GDM1 (cell line): ENCODE results near the gene SLC24A2.
"Not testable (repeated sequence)": the region's sequence is repeated elsewhere in the genome, so short reads cannot be mapped to it uniquely, and the experiment has no call there.

ENCODE experiments used
- DNase-seq: peaks from one replicate; lab custom pipeline; 2025; lab: John Stamatoyannopoulos, UW

Gene SLC24A2

GRCh38 chr9:19788614-19789271, at the start of gene SLC24A2:
TSS of gene SLC24A2 (minus strand) at chr9:19789037.
- no peak for DNase-seq

- DNase-seq = not testable (repeated sequence)
Observed at GRCh38 chr9:19833331-19833730, 44.5 kb upstream of the SLC24A2 start.

DNA sequence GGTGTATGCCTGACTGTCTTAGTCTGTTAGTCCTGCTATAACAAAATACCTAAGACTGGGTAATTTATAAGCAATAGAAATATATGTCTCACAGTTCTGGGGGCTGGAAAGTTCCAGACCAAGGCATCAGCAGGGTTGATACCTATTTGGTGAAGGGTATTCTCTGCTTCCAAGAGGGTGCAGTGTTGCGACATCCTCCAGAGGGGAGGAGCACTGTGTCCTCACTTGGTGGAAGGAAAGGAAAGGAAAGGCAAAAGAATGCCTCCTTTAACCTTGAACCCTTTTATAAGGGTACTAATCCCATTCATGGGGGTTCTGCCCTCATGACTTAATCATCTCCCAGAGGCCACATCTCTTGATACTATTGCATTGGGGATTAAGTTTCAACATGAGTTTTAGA, 42.0 kb upstream of the SLC24A2 start:
- no peak for DNase-seq

DNA sequence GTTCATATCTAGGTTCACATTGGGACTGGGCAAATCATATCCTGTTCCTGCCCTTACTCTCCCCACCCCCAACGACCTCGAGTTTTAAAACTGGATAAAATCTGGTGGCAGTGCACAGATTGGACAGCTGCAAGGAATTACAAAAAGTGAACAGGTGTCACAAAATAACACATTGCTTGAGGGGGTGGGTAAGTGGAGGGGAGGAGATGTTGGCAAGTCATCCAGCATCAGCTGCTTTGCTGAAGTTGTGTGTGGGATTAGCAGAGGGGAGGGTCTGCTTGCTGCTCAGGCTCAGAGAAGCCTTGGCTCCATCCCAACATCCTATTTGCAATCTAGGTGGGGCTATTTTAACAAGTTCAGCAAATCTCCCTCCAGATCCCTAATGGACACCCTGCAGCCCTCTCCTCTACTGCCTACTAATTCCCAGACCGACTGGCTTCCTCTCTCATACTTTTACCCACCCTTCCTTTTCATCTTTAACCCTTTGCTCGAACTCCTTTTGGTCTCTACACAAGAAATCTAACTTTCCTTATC, 39.8 kb upstream of the SLC24A2 start:
- no peak for DNase-seq

GRCh38 chr9:19816769-19817168, 27.9 kb upstream of the SLC24A2 start:
- DNase-seq = no peak

GRCh38 chr9:19812194-19812593, 23.4 kb upstream of the SLC24A2 start:
- DNase-seq = no peak

DNA sequence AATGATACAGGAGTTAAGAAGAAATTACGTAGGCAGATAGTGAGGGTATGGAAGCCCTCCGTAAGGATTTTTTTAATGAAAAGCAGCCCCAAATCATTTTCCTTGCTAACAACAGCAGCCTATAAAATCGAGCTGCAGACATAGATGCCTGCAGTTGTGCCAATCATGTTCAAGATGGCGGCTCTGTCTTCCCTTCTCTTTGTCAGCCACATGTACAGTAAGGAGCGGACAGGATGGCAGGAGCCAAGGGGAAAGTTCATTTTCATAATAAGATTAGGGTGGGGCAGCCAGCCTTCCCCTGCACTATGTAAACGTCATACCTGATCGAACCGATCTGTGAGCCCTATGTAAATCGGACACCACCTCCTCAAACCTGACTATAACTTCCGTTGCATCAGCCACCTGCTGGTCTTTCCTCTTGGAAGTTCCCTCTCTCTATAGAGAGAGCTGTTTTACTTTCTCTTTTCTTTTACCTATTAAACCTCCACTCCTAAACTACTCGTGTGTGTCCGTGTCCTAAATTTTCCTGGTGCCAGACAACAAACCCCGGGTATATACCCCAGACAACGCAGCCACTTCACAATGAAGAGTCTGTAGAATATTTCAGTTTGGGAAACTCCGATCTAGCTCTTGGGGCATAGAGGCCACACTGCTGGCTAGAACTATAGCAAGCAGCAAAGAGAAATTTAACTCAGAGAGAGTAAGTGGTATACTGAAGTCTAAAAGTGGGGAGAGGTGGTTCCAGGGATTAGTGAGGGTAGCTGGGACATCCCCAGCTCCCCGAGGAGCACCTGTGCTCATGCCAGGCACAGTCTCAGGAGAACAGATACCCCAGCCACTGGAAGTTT, 20.8 kb upstream of the SLC24A2 start:
- DNase-seq = no peak

DNA sequence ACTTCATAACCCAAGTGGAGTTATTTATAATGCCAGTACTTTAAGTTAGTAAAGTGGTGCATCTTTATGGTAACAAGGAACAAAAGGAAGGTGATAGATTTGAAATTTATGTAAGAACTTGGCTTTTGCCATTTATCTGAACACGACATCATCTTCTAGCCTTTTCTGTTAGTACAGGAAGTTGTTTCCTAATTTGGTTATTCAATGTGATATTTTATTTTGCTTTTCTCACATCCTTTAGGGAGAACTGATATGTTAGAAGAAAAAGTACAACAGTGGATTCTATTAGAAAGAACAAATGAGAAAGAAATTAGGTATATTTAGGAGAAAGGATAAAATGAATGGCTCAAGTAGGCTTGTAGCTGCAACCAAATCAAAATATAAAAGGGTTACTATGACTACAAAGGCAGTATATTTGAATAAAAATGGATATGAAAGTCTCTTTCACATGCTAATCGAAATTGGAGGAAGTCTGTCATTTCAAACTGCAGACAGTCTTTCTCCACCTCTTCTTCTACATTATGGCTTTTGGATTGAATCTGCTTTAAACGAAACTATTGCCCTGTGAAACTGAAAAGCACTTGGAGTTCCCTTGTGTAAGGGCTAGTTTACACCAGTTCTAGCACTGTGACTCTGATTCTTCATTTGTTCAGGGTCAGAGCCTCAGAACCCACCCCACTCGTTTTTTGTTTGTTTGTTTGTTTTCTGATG, 18.5 kb upstream of the SLC24A2 start:
- no peak for DNase-seq

- DNase-seq = no peak
Observed at GRCh38 chr9:19804431-19804830, 15.6 kb upstream of the SLC24A2 start.

DNA sequence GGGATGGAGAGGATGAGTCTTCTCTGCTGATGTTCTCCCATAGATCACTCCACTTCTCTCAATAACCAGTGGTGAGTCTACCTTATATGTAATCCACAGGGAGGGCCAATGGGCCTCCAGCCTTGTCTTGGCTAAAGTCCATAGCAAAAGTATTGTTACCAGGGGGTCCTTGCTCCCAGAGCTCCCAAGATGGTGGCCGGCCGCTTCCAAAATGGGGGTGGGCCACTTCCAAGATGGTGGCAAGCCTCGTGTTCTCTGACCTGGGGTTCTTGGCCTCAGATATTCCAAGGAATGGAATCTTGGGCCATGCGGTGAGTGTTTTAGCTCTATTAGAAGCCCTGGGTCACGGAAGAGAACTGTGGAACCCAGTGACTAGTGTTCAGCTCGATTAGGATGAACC, 12.0 kb upstream of the SLC24A2 start:
- no peak for DNase-seq

DNA sequence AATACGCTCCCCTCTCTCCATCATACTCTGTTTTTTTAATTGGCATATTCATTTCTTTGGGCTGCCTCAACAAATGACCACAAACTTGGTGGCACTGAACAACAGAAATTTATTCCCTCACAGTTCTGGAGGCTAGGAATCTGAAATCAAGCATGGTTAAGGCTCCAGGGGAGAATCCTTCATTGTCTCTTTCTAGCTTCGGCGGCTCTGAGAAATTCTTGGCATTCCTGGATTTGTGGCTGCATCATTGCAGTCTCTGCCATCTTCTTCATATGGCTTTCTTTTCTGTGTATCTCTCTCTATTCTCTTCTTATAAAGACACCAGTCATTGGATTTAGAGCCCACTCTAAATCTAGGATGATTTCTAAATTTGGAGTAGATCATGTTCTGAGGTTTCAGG, 10.9 kb upstream of the SLC24A2 start:
- DNase-seq = no peak

- no peak for DNase-seq
Observed at GRCh38 chr9:19788152-19788551, 685 bp downstream of the SLC24A2 start.

GRCh38 chr9:19787672-19788071, 1.2 kb downstream of the SLC24A2 start:
- DNase-seq = no peak

GRCh38 chr9:19785230-19785629, 3.6 kb downstream of the SLC24A2 start:
- no peak for DNase-seq

- no peak for DNase-seq
Observed at GRCh38 chr9:19784136-19784535, 4.7 kb downstream of the SLC24A2 start.

DNA sequence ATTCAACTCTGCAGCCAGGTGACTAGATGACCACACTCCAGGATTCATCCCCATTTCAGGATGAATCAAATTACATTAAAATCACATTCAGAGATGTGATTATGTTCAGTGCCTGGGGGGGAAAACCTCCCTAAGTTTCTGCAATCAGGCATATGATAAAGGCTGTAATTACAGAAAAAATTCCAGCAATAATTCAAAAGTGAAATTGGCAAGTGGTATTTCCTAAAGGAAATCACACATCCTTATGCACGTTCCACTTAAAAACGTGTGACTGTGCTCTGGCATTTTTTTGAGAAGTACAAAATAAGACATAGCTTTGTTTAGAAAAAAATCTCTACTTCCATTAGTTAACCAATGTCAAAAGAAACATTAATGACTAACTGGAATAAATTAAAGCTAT, 5.3 kb downstream of the SLC24A2 start:
- DNase-seq = no peak

GRCh38 chr9:19782005-19782404, 6.8 kb downstream of the SLC24A2 start:
- DNase-seq = no peak

DNA sequence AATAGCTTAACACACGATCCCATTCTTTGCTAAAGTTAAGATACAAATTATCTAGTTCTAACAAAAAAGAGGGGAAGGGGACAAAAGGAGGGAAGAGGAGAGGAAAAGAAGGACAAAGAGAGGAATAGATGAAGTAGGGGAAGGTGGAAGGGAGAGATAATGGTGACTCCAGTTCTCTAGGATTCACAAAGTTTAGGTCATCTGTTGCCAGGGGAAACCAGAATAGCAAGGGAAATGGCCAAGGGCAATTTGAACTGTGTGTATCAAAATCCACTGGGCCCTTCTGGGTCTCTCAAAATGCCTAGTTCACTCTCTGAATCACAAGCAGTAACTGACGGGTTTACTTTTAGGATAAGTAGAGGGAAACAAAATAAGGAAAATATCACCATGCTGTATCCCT, 7.6 kb downstream of the SLC24A2 start:
- DNase-seq = no peak

DNA sequence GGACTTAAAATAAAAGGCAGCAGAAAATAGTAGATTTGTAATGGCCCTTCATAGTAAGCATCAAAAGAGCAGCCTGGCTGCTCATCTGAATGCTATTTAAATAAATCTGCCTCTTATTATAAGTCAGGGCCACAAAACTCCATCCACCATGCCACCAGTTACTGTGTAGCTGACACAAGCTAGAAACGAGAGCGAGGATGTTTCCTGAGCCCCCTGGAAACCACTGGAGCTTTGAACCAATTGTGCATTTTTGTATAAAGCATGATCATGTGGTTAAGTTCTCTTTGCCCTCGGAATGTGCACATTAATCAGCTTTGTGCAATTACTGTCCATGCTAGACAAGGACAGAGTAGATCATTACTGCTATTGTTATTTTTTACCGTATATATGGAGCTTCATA, 17.4 kb downstream of the SLC24A2 start:
- DNase-seq = no peak

- no peak for DNase-seq
Observed at GRCh38 chr9:19770973-19771372, 17.9 kb downstream of the SLC24A2 start.

- no peak for DNase-seq
Observed at GRCh38 chr9:19769213-19769612, 19.6 kb downstream of the SLC24A2 start.

DNA sequence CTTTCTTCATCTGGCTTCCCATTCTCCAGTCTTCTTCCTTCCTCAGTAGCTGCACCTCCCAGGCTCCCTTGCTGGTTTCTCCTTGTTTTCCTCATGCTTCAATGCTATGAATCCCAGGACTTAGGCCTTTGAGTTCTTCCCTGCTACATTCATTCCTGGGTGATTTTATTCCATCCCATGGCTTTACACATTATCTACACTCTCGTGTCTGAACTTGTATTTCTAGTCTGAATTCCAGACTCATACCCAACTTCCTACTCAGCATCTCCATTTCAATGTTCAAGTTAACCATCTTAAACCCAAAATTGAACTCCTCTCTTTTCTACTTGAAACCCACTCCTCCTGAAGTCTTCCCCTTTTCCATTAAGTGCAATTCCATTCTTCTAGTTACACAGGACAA, 20.0 kb downstream of the SLC24A2 start:
- DNase-seq = no peak

DNA sequence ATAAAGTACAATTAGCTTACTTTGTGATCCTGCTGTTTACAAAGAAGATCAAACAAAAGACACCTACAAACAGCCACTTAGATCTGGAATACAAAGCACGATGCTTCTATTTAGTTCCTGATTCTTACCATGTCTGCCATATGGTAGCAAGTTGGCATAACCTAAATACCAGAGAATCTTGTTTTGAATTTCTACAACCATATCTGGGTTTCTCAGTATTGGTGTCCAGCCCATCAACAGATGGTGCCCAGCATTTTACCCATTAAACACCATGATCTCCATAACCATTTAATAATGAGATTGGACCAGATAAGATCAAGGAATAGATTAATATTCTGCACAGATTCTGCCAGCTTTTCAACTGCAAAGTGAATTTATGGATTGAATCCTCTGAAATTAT, 29.8 kb downstream of the SLC24A2 start:
- DNase-seq = no peak
